IPS DF 4.7 (cell line): ENCODE results near the gene WDR4.
"Not testable (repeated sequence)": the region's sequence is repeated elsewhere in the genome, so short reads cannot be mapped to it uniquely, and the experiment has no call there.

Experiments used
- DNase-seq: peaks from one replicate; pipeline ENCODE4 v3.0.0-alpha.2; 2013; ENCODE audit warnings: low spot score; ENCODE audit errors: extremely low read depth

The WDR4 gene, protein sequence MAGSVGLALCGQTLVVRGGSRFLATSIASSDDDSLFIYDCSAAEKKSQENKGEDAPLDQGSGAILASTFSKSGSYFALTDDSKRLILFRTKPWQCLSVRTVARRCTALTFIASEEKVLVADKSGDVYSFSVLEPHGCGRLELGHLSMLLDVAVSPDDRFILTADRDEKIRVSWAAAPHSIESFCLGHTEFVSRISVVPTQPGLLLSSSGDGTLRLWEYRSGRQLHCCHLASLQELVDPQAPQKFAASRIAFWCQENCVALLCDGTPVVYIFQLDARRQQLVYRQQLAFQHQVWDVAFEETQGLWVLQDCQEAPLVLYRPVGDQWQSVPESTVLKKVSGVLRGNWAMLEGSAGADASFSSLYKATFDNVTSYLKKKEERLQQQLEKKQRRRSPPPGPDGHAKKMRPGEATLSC

GRCh38 chr21:42878993-42879787, at the start of gene WDR4:
Gene WDR4 (minus strand): TSS chr21:42879539. CDS start chr21:42879495, 44 bp downstream.
- peak; percentile 91 for DNase-seq

- not testable (repeated sequence) for DNase-seq
Observed at GRCh38 chr21:42927474-42928200, 48.3 kb upstream of the WDR4 start.

GRCh38 chr21:42925114-42925926, 46.0 kb upstream of the WDR4 start, which contains the start of gene ERVH48-1:
Gene ERVH48-1 (minus strand): TSS chr21:42925630. CDS start chr21:42919006, 6,624 bp downstream.
- no peak for DNase-seq

DNA sequence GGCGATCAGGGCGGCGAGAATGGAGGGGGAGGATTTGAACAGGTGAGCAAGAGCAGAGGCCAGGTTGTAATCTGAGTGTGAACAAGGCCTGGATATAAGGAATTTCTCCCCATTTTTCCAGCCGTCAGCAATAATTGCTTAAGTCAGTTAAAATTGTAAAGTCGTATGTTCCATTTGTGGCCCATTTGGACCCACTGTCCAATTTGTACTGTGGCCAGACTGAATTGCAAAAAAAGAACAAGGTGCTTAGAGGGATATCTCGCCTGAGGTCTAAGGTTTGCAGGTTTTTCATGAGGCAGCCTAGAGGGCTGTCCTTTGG, 45.1 kb upstream of the WDR4 start:
- DNase-seq = no peak

DNA sequence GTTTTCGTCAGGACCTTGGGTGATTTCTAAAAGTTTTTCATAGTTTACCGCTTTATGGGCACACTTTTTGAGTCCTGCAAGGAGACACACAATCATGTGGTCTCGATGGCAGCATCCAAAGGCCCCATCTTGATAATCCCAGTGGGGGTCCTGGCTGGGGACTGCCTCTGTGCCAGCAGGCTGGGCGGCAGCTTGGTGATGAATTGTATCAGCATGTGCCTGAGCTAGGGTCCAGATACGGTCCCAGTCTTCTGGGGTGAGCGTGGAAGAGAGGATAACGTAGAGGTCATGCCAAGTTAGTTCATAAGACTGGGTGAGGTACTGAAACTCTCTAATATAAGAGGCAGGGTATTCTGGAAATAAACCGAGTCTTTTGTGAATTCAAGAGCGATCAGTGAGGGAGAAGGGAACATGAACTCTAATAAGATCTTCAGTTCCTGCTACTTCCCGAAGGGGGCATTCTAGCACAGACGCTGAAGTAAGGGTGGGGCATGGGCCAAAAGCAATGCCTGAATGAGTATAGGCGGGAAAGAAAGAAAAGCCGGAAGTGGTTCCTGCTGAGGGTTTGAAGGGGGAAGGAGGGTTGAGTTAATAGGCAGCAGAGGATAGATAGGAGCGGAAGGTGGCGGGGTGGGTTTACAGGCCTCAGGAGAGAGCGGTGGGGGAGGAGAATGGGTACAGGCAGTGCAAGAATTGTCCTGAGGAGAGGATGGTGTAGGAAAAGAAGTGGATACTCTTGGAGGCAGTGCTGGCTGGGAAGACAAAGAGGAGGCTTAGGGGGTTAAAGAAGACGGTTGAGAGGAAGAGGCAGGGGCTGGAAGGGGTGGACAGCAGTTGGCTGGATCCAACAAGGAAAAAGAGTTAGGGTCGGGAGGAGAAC, 44.5 kb upstream of the WDR4 start:
- DNase-seq = peak; percentile 95

DNA sequence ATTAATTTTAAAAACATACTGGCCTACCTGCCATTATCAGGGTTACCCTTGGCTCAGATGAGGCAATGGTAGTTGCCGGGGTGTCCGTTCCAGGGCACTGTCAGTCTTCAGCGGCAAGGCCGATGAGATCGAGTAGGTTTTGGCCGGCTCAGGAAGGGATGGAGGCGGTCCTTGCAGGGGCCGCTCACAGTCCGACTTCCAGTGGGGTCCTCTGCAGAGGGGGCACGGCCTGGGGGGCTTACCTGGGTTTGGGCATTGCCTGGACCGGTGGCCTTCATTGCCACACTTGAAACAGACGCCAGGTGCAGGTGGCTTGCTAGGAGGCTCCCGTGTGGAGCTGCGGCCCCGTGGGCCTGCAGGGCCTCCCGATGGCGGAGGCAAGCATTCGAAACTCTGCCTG, 43.6 kb upstream of the WDR4 start:
- no peak for DNase-seq

DNA sequence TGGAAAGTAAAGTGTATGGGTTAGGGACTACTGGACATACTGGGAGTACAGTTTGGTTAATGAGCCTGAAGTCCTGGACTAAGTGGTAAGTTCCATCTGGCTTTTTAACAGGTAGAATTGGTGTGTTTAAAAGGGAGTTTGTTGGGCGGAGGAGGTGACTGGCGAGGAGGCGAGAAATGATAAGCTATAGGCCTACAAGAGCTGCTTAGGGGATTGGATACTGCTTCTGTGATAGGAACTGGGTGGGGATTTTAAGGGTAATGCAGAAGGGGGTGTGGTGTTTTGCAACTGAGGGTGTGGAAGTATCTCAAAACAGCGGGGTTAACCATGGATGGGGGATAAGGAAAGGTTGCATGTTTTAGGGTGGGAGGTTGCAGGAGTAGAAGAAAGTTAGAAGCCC, 42.6 kb upstream of the WDR4 start:
- DNase-seq = no peak

DNA sequence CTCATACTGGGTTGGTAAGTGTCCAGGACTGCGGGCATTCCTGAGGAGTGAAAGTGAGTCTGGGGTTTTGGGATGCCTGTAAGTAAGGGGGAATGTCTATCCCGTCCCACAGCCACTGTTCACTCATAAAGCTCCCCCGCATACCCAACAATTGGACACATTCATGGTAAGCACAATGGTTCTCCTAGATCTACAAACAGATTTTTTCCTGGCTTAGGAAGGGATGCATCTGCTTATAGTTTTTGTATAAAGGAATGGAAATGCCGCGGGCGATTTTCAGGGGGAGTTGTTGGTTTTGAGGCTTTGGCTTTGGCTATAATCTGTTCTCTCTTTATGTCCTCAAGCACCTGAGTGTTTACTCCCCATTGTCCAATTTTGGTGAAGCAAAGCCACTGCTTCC, 39.0 kb upstream of the WDR4 start:
- no peak for DNase-seq

DNA sequence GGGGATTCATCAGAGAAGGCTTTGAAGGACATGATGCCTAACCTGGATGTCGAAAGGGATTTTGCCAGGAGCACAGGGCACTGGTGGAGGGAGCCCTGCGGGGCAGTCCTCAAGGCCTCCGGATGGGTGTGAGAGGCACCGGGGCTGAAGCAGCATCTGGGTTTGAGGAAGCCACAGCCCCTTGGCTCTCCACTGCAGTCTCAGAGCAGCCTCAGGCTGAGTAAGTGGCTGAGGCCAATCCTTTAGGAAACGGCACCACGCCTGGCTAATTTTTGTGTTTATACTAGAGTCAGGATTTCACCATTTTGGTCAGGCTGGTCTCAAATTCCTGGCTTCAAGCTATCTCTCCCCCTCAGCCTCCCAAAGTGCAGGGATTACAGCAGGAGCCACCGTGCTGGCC, 34.1 kb upstream of the WDR4 start:
- no peak for DNase-seq

DNA sequence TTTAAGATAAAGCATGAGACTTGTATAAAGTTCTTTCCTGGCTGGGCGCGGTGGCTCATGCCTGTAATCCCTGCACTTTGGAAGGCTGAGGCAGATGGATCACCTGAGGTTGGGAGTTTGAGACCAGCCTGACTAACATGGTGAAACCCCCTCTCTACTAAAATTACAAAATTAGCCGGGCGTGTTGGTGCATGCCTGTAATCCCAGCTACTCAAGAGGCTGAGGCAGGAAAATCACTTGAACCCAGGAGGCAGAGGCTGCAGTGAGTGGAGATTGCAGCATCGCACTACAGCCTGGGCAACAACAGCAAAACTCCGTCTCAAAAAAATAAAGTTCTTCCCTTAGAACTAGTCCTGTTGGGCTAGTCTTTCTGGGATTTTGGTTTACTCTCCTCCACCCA, 32.6 kb upstream of the WDR4 start:
- DNase-seq = not testable (repeated sequence)

GRCh38 chr21:42908484-42908883, 29.1 kb upstream of the WDR4 start:
- not testable (repeated sequence) for DNase-seq

- no peak for DNase-seq
Observed at GRCh38 chr21:42906233-42906632, 26.9 kb upstream of the WDR4 start.

DNA sequence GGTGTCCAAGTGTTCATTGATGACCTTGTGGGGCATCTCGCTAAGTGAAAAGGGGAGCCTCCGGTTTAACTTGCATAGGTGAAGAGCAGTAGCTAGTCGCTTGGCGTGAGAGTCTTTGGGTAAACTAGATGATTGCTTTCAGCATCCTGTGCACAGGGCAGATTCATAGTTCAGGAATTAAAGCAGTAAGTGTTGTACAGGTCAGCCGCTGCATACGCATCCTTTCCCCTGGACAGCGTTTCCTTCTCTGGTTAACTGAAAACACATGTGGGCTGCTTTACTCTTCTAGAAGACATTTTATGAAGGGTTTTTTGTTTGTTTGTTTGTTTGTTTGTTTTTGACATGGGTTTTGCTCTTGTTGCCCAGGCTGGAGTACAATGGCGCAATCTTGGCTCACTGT, 25.9 kb upstream of the WDR4 start:
- no peak for DNase-seq

DNA sequence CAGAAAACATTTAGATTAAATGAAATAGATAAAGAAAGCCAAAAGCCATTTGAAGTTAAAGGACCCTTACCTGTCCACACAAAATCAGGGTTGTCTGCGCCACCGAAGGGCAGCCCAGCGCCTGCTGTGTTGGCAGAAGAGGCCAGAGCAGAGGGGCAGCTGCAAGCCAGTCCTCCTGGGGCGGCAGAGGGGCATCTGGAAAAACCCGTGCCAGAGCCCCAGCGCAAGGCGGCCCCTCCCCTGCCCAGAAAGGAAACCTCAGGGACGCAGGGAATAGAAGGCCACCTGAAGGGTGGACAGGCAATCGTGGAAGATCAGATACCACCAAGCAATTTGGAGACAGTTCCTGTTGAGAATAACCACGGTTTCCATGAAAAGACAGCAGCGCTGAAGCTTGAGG, 24.5 kb upstream of the WDR4 start:
- DNase-seq = no peak

DNA sequence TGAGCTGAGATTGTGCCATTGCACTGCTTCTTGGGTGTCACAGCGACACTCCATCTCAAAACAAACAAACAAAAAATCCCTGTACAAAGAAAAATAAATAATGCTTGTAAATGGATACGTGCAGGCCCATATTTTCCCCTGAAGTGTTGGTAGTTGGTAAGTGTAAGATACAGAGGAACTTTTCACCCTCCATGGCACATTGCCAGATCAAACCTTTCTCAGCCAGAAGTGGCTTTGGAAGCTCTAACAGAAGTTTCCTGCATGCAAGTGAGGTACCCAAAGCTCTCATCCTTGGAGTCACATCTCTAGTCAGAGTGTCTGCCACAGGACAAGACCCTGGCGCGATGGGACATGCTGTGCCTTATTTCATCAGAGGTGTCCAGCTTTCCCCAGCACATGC, 21.1 kb upstream of the WDR4 start:
- DNase-seq = no peak

GRCh38 chr21:42892931-42893755, 13.8 kb upstream of the WDR4 start, which contains the start of gene NDUFV3:
Gene NDUFV3 (plus strand): TSS chr21:42893309. CDS start chr21:42893334, 25 bp downstream.
- peak; percentile 89 for DNase-seq

GRCh38 chr21:42892582-42892930, 13.2 kb upstream of the WDR4 start:
- no peak for DNase-seq

GRCh38 chr21:42887326-42887725, 8.0 kb upstream of the WDR4 start:
- no peak for DNase-seq

DNA sequence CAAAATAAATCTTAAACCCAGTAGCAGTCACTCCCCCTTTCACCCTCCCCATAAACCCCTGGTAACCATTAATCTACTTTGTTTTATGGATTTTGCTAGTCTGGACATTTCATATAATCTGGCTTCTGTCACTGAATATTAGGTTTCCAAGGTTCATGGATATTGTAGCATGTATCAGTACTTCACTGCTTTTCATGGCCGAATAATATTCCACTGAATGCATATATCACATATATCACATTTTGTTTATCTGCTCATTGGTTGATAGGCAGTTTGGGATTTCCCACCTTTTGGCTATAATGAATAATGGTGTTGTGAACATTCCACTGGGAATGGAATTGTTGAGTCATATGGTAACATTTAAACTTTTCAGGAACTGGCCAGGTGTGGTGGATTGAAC, 4.6 kb upstream of the WDR4 start:
- no peak for DNase-seq
